Mucosa of stomach (tissue), 1 donor: Measurements from ENCODE around the gene PXMP4.

Experiments used
- H3K27me3 ChIP-seq: one replicate; pipeline ENCODE4 v1.7.0; 2013; ENCODE audit warnings: mild to moderate bottlenecking, low read length; ENCODE audit not compliant: control insufficient read depth, insufficient read depth
- H3K36me3 ChIP-seq: one replicate; pipeline ENCODE4 v1.7.0; 2013; ENCODE audit warnings: low read length; ENCODE audit not compliant: control insufficient read depth, insufficient read depth
- H3K4me1 ChIP-seq: one replicate; pipeline ENCODE4 v1.7.0; 2013; ENCODE audit warnings: mild to moderate bottlenecking, low read length; ENCODE audit not compliant: control insufficient read depth, insufficient read depth
- H3K4me3 ChIP-seq: one replicate; pipeline ENCODE4 v1.7.0; 2013; ENCODE audit warnings: low read length
- H3K9ac ChIP-seq: one replicate; pipeline ENCODE4 v1.7.0; 2013; ENCODE audit warnings: mild to moderate bottlenecking, low read length, moderate library complexity
- H3K9me3 ChIP-seq: one replicate; pipeline ENCODE4 v1.7.0; 2013; ENCODE audit warnings: mild to moderate bottlenecking, low read length, moderate library complexity; ENCODE audit not compliant: control insufficient read depth
- donor health status: Pancreatic carcinoma.

Gene PXMP4

DNA sequence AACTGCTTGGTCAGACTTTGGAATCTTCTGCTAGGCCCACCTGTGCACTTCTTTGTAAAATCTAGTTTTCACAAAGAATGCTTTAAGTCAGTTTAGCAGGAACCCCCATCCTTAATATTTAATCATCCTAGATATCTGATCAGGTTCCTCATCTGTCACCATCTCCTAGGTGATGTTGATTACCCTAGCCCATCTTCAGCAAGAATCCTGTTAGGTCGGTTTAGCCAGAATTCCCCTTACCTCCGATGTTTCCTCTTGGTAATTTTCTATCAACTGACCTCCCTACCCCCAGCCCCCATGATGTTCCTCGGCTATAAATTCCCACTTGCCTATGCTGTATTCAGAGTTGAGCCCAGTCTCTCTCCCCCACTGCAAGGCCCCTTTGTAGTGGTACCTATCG lies 9.0 kb upstream of the PXMP4 start:
- no peak overlapping the region for H3K4me3 ChIP-seq
- H3K9me3 ChIP-seq: no peaks in the 10 kb centered on the region

DNA sequence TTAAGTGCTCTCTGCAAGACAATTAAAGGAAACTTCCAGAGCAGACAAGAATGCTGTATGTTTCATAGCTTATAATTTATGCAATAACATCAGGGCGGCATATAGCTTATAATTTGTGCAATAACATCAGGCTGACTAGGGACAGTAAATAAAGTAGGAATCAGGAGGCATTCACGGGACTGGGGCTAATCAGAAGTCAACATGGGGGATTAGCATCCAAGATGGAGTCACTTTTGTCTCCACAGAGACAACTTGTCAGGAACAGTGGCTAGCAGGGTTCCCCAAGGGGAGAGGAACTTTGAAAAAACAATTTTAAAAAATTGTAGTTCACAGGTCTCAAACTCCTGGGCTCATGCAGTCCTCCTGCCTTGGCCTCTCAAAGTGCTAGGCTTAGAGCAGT lies 8.4 kb upstream of the PXMP4 start:
- H3K9me3 ChIP-seq: no peaks in the 10 kb centered on the region
- H3K4me3 ChIP-seq: no peak overlapping the region
- no peaks in the 10 kb centered on the region for H3K36me3 ChIP-seq
- no peaks in the 10 kb centered on the region for H3K27me3 ChIP-seq
- H3K4me1 ChIP-seq: peaks cover 16% of the 10 kb centered on the region
- no peak overlapping the region for H3K9ac ChIP-seq

More for the DNA sequence above, 9.0 kb upstream of the PXMP4 start:
- no peaks in the 10 kb centered on the region for H3K36me3 ChIP-seq
- H3K4me1 ChIP-seq: peaks cover 22% of the 10 kb centered on the region
- H3K27me3 ChIP-seq: no peaks in the 10 kb centered on the region
- H3K9ac ChIP-seq: no peak overlapping the region

DNA sequence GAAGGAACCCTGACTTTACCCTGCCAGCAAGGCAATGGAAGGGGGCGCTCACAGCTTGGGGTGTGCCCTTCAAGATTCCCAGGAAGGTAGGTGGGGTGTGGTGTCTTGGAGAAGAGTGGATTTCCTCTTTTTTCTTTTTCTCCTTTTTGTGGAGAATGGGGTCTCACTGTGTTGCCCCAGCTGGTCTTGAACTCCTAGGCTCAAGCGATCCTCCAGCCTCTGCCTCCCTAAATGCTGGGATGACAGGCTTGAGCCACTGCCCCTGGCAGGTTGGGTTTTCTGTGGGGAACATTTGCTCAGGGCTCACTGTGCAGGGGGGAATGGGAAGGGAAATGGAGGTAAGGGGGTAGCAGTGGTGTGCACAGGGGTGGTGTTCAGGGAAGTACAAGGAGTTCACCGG lies 7.7 kb upstream of the PXMP4 start:
- Histone ChIP-seq H3K36me3 (no peaks in the 10 kb centered on the region), H3K4me1 (peaks cover 12% of the 10 kb centered on the region), H3K4me3 (no peak overlapping the region), H3K9ac (no peak overlapping the region), H3K9me3 (no peaks in the 10 kb centered on the region), H3K27me3 (no peaks in the 10 kb centered on the region)

DNA sequence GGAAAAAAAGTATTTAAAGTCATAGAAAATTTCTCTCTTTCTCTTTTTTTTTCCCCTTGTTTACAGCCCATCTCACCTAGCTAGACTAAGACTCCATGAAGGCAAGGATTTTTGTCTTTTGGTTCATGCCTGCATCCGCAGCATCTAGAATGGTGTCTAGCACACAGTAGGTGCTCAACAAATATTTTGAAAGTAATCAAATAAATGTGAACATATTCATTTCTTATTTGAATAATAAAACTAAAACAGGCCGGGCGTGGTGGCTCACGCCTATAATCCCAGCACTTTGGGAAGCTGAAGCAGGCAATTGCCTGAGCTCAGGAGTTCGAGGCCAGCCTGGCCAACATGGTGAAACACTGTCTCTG lies 7.0 kb upstream of the PXMP4 start:
- Histone ChIP-seq H3K36me3 (no peaks in the 10 kb centered on the region), H3K4me3 (no peak overlapping the region), H3K27me3 (no peaks in the 10 kb centered on the region), H3K9me3 (no peaks in the 10 kb centered on the region), H3K4me1 (peaks cover 6% of the 10 kb centered on the region), H3K9ac (no peak overlapping the region)

DNA sequence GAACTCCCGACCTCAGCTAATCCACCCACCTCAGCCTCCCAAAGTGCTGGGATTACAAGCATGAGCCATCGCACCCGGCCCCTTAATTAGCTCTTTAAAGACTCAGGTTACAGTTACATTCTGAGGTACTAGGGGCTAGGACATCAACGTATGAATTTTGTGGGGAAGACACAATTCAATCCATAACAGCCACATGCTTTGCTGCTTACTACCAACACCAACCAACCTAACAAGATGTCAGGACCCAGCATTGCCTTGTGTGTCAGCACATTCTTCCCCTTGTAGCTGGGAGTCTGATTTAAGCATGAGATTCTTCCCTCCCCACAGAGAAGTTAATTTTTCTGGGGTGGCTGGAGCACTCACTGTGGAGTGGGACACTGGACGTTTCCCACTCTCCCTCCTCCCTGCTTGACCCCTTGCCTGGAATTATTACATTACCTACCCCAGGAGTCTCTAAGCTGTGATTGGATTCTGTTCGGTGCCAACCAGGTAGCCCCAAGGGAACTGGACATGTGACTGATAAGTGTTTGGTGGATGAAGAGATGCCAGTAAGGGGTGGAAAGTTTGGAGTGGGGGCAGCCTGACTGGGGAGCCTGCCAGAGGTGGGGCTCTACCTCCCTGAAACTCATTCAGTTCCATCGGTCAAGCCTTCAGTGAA lies 5.6 kb upstream of the PXMP4 start:
- Histone ChIP-seq H3K36me3 (no peaks in the 10 kb centered on the region), H3K9me3 (no peaks in the 10 kb centered on the region), H3K27me3 (no peaks in the 10 kb centered on the region), H3K4me1 (no peaks in the 10 kb centered on the region), H3K9ac (no peak overlapping the region), H3K4me3 (no peak overlapping the region)

DNA sequence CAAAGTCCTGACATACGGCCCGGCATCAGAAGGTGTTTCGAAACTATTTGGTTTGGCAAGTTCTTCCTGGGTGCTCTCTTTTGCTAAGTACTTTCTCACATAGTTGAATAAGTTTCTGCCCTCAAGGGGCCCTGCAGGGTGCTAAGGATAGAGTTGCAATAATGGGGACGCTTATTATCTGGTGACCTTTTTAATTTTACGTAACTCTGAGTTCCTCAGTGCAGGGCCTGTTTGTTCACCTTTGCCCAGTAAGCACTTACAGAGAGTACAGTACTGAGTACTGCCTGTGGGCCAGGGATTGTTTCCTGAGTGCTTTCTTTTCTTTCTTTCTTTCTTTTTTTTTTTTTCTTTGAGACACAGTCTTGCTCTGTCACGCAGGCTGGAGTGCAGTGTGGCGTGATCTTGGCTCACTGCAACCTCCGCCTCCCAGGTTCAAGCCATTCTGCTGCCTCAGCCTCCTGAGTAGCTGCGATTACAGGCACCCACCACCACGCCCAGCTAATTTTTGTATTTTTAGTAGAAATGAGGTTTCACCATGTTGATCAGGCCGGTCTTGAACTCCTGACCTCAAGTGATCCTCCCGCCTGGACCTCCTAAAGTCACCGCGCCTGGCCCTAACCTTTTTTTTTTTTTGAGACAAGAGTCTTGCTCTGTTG lies 4.5 kb upstream of the PXMP4 start:
- no peaks in the 10 kb centered on the region for H3K27me3 ChIP-seq
- no peak overlapping the region for H3K4me3 ChIP-seq
- no peaks in the 10 kb centered on the region for H3K9me3 ChIP-seq
- no peak overlapping the region for H3K9ac ChIP-seq
- H3K4me1 ChIP-seq: peaks cover 2% of the 10 kb centered on the region
- H3K36me3 ChIP-seq: no peaks in the 10 kb centered on the region

DNA sequence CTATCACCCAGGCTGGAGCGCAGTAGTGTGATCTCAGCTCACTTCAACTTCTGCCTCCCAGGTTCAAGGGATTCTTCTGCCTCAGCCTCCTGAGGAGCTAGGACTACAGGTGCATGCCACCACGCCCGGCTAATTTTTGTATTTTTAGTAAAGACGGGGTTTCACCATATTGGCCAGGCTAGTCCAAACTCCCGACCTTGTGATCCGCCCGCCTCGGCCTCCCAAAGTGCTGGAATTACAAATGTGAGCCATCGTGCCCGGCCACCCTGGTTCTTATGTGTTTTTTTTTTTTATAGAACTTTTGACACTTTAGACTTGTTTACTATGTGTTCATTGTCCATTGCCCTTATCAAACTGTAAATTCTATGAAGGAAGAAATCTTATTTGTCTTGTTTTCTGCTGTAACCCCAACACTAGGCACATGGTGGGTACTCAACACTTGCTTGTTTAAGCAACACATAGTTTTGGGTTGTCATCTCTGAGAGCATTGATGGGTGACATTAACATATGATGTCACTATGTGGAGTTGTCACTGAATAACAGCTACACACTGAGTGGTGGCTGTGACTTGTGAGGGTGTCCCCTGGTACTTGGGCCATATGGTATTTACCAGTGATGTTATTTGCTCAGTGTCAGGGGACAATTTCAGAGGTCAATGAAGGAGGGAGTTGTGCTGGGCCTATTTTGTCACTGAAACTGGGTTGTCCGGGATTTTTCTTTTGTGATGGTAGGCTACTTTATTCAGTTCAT lies 1.5 kb upstream of the PXMP4 start:
- Histone ChIP-seq H3K36me3 (no peaks in the 10 kb centered on the region), H3K4me1 (peaks cover 8% of the 10 kb centered on the region), H3K4me3 (no peak overlapping the region), H3K9ac (no peak overlapping the region), H3K9me3 (no peaks in the 10 kb centered on the region), H3K27me3 (no peaks in the 10 kb centered on the region)

DNA sequence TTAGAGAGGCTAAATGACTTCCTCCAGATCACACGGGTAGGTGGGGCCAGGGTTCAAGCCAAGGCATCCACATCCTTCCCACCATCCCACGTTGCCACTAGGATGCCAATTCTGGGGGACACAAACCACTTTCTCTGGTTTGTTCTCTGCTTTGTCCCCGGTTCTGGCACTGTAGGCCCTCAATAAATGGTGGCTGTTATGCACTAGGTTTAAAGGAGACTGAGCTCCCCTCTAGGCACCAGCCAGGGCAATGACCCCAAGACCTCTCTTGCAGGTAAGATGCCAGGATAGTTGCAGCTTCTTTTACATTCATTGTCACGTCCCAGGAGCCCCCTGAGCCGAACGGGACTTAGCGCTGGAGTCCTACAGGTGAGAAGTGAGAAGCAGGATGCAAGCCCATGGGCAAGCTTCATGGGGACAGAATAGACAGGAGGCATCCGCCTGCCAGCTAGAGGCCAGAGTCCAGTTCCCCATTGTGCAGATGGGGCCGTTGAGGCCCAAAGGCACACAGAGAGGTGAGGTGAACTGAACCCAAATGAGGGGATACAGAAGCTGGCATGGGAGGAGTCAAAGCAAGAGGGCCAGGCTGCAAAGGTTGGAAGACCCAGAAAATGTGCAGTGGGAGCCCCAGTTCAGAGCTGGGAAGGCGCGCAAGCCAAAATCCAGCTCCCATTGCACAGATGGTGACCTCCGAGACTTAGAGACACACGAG lies 677 bp downstream of the PXMP4 start:
- Histone ChIP-seq H3K4me3 (peak overlapping the region; percentile 58), H3K36me3 (no peaks in the 10 kb centered on the region), H3K9me3 (no peaks in the 10 kb centered on the region), H3K4me1 (peaks cover 8% of the 10 kb centered on the region), H3K27me3 (no peaks in the 10 kb centered on the region), H3K9ac (peak overlapping the region; percentile 70)

DNA sequence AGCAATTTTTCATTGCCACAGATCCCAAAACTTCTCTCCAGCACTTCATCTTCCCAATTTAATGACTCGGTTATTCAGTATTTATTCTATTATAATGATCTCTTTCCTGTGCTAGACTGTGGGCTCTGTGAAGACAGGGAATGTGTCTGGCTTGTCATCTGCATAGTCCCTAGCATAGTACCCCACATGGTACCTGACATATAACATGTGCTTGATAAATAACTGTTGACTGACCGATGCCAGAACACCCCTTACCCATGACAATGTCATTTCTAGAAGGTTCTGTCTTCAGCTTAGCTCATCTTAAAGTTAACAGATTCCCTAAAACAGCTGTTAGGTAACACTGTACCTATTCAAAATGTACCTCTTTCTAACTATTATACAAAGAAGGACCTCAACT lies 3.6 kb downstream of the PXMP4 start:
- Histone ChIP-seq H3K4me3 (no peak overlapping the region), H3K27me3 (no peaks in the 10 kb centered on the region), H3K36me3 (no peaks in the 10 kb centered on the region), H3K4me1 (peaks cover 9% of the 10 kb centered on the region), H3K9me3 (no peaks in the 10 kb centered on the region), H3K9ac (no peak overlapping the region)

DNA sequence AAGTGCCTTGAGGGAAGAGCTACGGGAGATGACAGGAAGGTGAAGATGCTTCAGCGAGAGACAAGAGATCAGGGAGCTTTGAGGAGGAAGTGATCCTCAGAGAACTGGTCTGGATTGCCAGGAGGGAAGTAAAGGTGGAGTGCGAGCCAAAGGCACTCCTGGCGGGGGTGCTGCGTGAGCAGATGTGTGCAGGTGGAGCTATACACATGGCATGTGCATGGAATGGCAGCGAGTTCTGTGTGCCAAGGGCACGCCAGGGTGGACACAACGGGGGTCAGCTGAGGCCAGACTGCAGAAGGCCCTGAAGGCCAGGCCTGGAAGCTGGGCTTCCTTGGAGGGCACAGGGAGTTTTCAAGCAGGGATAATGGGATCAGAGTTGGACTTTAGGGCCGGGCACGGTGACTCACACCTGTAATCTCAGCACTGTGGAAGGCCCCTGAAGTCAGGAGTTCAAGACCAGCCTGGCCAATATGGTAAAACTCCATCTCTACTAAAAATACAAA lies 6.2 kb downstream of the PXMP4 start:
- H3K36me3 ChIP-seq: no peaks in the 10 kb centered on the region
- H3K9me3 ChIP-seq: no peaks in the 10 kb centered on the region
- H3K4me3 ChIP-seq: no peak overlapping the region
- H3K4me1 ChIP-seq: peaks cover 21% of the 10 kb centered on the region
- no peak overlapping the region for H3K9ac ChIP-seq
- no peaks in the 10 kb centered on the region for H3K27me3 ChIP-seq

DNA sequence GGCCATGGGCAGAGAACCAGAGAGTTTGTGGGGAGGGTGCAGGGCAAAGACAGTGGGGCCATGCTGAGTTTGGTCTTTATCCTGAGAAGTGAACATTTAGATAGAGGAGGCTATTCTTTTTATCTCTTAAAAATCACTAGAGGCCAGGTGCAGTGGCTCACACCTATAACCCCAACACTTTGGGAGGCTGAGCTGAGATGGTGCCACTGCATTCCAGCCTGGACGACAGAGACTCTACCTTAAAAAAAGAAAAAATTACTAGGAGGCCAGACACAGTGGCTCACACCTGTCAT lies 8.7 kb downstream of the PXMP4 start:
- H3K4me3 ChIP-seq: no peak overlapping the region
- H3K9me3 ChIP-seq: no peaks in the 10 kb centered on the region
- H3K4me1 ChIP-seq: peaks cover 21% of the 10 kb centered on the region
- H3K27me3 ChIP-seq: no peaks in the 10 kb centered on the region
- H3K36me3 ChIP-seq: no peaks in the 10 kb centered on the region
- H3K9ac ChIP-seq: no peak overlapping the region
